HepG2 (cell line): ENCODE data around the gene PHF5A.
A peak's percentile ranks its signal among the peaks of the same experiment; 100 is the strongest.

Source experiments
- JUN ChIP-seq: sonication (generic); formaldehyde crosslinking; IDR thresholded peaks from 2 replicates; pipeline ENCODE4 v1.4.0; 2020; ENCODE audit warnings: mild to moderate bottlenecking, missing genetic modification reagents
- LCORL ChIP-seq, 2 experiments: fragments of 450-650 bp in 1 of 2; sonication (generic) in 1 of 2; formaldehyde crosslinking in 1 of 2; IDR thresholded peaks; 2 replicates each; pipeline versions ENCODE4 v1.5.0 to v1.6.1; 2017 to 2020; ENCODE audit warnings: antibody characterized with exemption in 1 of 2, missing genetic modification reagents in 1 of 2
- MNT ChIP-seq: fragments of 450-650 bp; IDR thresholded peaks from 2 replicates; pipeline ENCODE4 v1.6.1; 2016
- MZF1 ChIP-seq: sonication (generic); formaldehyde crosslinking; IDR thresholded peaks from 2 replicates; pipeline ENCODE4 v1.8.1; 2023; ENCODE audit warnings: mild to moderate bottlenecking, missing genetic modification reagents, borderline replicate concordance
- RBM22 ChIP-seq: fragments of 200-400 bp; formaldehyde crosslinking; optimal IDR thresholded peaks from 2 replicates; pipeline ENCODE3; 2017; ENCODE audit warnings: mild to moderate bottlenecking, low read length, moderate library complexity
- SUZ12 ChIP-seq: fragments of 150-350 bp; IDR thresholded peaks from 2 replicates; pipeline ENCODE4 v1.6.1; 2014; ENCODE audit warnings: low read depth, low read length
- TFE3 ChIP-seq: IDR thresholded peaks from 2 replicates; pipeline ENCODE4 v1.6.1; 2016
- TRIM24 ChIP-seq: sonication (generic); formaldehyde crosslinking; IDR thresholded peaks from 2 replicates; pipeline ENCODE4 v1.8.0; 2022; ENCODE audit warnings: mild to moderate bottlenecking, missing genetic modification reagents
- ZNF225 ChIP-seq: sonication (generic); formaldehyde crosslinking; IDR thresholded peaks from 2 replicates; pipeline ENCODE4 v1.4.0; 2020; ENCODE audit warnings: mild to moderate bottlenecking, missing genetic modification reagents
- ZNF282 ChIP-seq: fragments of 450-650 bp; IDR thresholded peaks from 2 replicates; pipeline ENCODE4 v1.6.1; 2018; ENCODE audit not compliant: partially characterized antibody
- ZNF558 ChIP-seq: sonication (generic); formaldehyde crosslinking; IDR thresholded peaks from 2 replicates; pipeline ENCODE4 v1.9.0; 2022; ENCODE audit warnings: mild to moderate bottlenecking, missing genetic modification reagents, borderline replicate concordance
- ZNF639 ChIP-seq: conservative IDR thresholded peaks from 2 replicates; pipeline ENCODE4 v1.6.1; 2018; ENCODE audit warnings: missing genetic modification reagents
- ZSCAN22 ChIP-seq: sonication (generic); formaldehyde crosslinking; IDR thresholded peaks from 2 replicates; pipeline ENCODE4 v1.4.0; 2020; ENCODE audit warnings: mild to moderate bottlenecking, missing genetic modification reagents

GRCh38 chr22:41518048-41518347, 49.5 kb upstream of the PHF5A start:
- TF ChIP-seq JUN (CRISPR knock-in tag) (no peak), ZNF225 (CRISPR knock-in tag) (no peak), ZNF639 (CRISPR knock-in tag) (no peak), MNT (no peak), MZF1 (CRISPR knock-in tag) (no peak), TFE3 (no peak), ZNF282 (no peak), ZNF558 (no peak), RBM22 (peak; percentile 11), SUZ12 (no peak), ZSCAN22 (CRISPR knock-in tag) (no peak), TRIM24 (CRISPR knock-in tag) (no peak), LCORL (IDR thresholded peaks at IDR 0.05) (no peak), LCORL (CRISPR knock-in tag; IDR thresholded peaks at IDR 0.05) (no peak)
